ENCODE data around the gene RNASEH1. TPM values are rescaled to one million over a fixed set of nuclear protein-coding genes. Genes with fewer than 3 reads are reported as not detected.

The RNASEH1 gene
- total and polyA plus RNA-seq, 2 of the 13 experiments (the other 11 are each of a cell fraction or from before 2014, with no cell fraction given) = 14.5 to 57.4 TPM

- TF ChIP-seq ZNF513 (CRISPR knock-in tag; conservative IDR thresholded peaks at IDR 0.05) (no peak), RARA (CRISPR knock-in tag; IDR thresholded peaks at IDR 0.05) (0 out of 2 replicates have a peak, but pooled peaks have one; percentile 20), ISL2 (CRISPR knock-in tag; IDR thresholded peaks at IDR 0.05) (0 out of 2 replicates have a peak, but pooled peaks have one; percentile 12), CREB1 (IDR thresholded peaks at IDR 0.05) (no peak), CREB1 (CRISPR knock-in tag; IDR thresholded peaks at IDR 0.05) (0 out of 2 replicates have a peak, but pooled peaks have one; percentile 45), PRDM15 (CRISPR knock-in tag; IDR thresholded peaks at IDR 0.05) (no peak), ZSCAN12 (CRISPR knock-in tag; IDR thresholded peaks at IDR 0.05) (no peak), NFE2L2 (IDR thresholded peaks at IDR 0.05; ENCODE audit: low read length) (peak; percentile 86), ARID4A (CRISPR knock-in tag; IDR thresholded peaks at IDR 0.05; ENCODE audit: borderline replicate concordance) (no peak), ZNF335 (CRISPR knock-in tag; IDR thresholded peaks at IDR 0.05) (no peak), NR2F1 (CRISPR knock-in tag; IDR thresholded peaks at IDR 0.05) (peak in 1 of 2 experiments; percentile 60; a peak in 1 of 4 replicates), CREM (IDR thresholded peaks at IDR 0.05) (peak; percentile 10; the same call in 1 of the 2 replicates), CREM (CRISPR knock-in tag; IDR thresholded peaks at IDR 0.05) (no peak), ZNF235 (CRISPR knock-in tag; IDR thresholded peaks at IDR 0.05; ENCODE audit: borderline replicate concordance) (no peak), ZNF878 (CRISPR knock-in tag; IDR thresholded peaks at IDR 0.05) (0 out of 2 replicates have a peak, but pooled peaks have one; percentile 30), ZNF850 (CRISPR knock-in tag; conservative IDR thresholded peaks at IDR 0.05) (no peak), ZNF3 (CRISPR knock-in tag; IDR thresholded peaks at IDR 0.05) (no peak), ZNF432 (CRISPR knock-in tag; IDR thresholded peaks at IDR 0.05; ENCODE audit: borderline replicate concordance) (no peak)
- TF ChIP-seq, protein P1, sequence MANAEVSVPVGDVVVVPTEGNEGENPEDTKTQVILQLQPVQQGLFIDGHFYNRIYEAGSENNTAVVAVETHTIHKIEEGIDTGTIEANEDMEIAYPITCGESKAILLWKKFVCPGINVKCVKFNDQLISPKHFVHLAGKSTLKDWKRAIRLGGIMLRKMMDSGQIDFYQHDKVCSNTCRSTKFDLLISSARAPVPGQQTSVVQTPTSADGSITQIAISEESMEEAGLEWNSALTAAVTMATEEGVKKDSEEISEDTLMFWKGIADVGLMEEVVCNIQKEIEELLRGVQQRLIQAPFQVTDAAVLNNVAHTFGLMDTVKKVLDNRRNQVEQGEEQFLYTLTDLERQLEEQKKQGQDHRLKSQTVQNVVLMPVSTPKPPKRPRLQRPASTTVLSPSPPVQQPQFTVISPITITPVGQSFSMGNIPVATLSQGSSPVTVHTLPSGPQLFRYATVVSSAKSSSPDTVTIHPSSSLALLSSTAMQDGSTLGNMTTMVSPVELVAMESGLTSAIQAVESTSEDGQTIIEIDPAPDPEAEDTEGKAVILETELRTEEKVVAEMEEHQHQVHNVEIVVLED (CRISPR knock-in tag; IDR thresholded peaks at IDR 0.05; ENCODE audit: borderline replicate concordance) = no peak
Measured at GRCh38 chr2:3523551-3524041, 34.5 kb downstream of the RNASEH1 start (continued).

All from HepG2 (cell line).